ENCODE results near the gene HLCS.

Gene HLCS

DNA sequence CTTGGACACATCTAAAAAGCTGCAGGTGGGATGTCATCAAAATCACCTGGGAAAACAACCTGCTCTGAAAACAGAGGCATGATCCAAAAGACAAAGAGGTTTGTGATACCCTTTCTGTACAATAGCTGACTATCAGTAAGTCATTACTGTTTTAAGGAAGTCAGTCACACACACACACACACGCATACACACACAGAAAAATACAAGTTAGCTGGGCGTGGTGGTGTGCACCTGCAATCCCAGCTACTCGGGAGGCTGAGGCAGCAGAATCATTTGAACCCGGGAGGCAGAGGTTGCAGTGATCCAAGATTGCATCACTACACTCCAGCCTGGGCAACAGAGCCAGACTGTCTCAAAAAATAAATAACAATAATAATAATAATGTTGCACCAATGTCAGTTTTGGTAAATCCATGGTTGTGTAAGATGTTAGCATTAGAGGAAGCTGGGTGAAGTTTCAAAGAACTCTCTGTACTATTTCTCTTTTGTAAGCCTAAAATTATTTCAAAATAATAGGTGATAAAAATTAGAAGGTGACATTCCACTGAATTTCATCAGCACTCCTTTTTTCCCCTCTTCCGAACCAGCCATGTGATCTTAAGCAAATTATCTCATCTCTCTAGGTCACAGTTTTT lies 9.9 kb upstream of the HLCS start:
- H3K27me3 ChIP-seq (ENCODE audit: insufficient read depth, low read depth, severe bottlenecking): no peaks in the 10 kb centered on the region
- no peaks in the 10 kb centered on the region for H3K36me3 ChIP-seq
- H3K4me3 ChIP-seq (ENCODE audit: low read depth, low read length): no peak overlapping the region
- TF ChIP-seq, protein P1, sequence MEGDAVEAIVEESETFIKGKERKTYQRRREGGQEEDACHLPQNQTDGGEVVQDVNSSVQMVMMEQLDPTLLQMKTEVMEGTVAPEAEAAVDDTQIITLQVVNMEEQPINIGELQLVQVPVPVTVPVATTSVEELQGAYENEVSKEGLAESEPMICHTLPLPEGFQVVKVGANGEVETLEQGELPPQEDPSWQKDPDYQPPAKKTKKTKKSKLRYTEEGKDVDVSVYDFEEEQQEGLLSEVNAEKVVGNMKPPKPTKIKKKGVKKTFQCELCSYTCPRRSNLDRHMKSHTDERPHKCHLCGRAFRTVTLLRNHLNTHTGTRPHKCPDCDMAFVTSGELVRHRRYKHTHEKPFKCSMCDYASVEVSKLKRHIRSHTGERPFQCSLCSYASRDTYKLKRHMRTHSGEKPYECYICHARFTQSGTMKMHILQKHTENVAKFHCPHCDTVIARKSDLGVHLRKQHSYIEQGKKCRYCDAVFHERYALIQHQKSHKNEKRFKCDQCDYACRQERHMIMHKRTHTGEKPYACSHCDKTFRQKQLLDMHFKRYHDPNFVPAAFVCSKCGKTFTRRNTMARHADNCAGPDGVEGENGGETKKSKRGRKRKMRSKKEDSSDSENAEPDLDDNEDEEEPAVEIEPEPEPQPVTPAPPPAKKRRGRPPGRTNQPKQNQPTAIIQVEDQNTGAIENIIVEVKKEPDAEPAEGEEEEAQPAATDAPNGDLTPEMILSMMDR (IDR thresholded peaks at IDR 0.05; ENCODE audit: low read depth, low read length): no peak
- H3K9me3 ChIP-seq (ENCODE audit: severe bottlenecking): peaks cover 2% of the 10 kb centered on the region
- no peak overlapping the region for H3K27ac ChIP-seq
- no peak for DNase-seq

- Histone ChIP-seq H3K27ac (peak overlapping the region; percentile 34), H3K4me3 (ENCODE audit: low read depth, low read length) (no peak overlapping the region), H3K9me3 (ENCODE audit: severe bottlenecking) (peaks cover 2% of the 10 kb centered on the region), H3K36me3 (no peaks in the 10 kb centered on the region; the same call in 1 of the 2 replicates), H3K27me3 (ENCODE audit: insufficient read depth, low read depth, severe bottlenecking) (no peaks in the 10 kb centered on the region)
- TF ChIP-seq, protein P1 (IDR thresholded peaks at IDR 0.05; ENCODE audit: low read depth, low read length): no peak
- no peak for DNase-seq
Observed at GRCh38 chr21:36974851-36975192, 8.4 kb upstream of the HLCS start.

DNA sequence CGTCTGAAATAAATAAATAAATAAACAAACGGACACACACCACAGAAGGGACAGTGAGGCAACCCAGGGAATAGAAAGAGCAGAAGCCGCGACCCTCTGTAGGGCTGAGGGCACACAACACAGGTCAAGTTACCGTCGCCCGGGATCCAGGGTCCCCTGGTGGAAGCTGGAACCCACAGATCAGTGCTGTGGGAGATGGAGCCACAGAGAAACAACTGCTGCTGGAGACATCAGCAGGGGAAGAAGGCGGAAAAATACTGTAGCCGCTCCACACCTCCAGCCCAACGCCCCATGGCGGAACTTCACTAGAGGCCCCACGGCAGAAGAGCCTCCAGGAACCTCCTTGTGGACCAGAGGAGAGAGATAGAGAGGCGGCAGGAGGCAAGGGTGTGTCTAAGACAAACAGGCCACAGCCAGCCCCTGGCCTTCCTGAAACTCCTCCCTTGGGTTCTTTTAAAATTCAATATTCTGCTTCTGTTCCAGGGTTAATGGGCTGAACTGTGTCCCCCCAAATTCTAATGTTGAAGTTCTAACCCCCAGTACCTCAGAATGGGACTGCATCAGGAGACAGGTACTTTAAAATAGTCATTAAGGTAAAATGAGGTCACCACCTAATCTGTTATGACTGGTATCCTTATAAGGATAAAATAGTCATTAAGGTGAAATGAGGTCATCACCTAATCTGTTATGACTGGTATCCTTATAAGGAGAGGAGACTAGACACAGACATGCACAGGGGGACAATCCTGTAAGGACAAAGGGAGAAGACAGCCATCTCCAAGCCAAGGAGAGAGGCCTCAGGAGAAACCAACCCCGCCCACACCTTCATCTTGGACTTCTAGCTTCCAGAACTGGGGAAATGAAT lies 7.7 kb upstream of the HLCS start:
- Histone ChIP-seq H3K36me3 (no peaks in the 10 kb centered on the region; the same call in 1 of the 2 replicates), H3K9me3 (ENCODE audit: severe bottlenecking) (peaks cover 2% of the 10 kb centered on the region), H3K4me3 (ENCODE audit: low read depth, low read length) (no peak overlapping the region), H3K27me3 (ENCODE audit: insufficient read depth, low read depth, severe bottlenecking) (no peaks in the 10 kb centered on the region), H3K27ac (peak overlapping the region; percentile 39)
- peak; percentile 38 for DNase-seq
- TF ChIP-seq, protein P1 (IDR thresholded peaks at IDR 0.05; ENCODE audit: low read depth, low read length): no peak

GRCh38 chr21:36968976-36969375 lies 2.5 kb upstream of the HLCS start:
- Histone ChIP-seq H3K27ac (no peak overlapping the region), H3K27me3 (ENCODE audit: insufficient read depth, low read depth, severe bottlenecking) (no peaks in the 10 kb centered on the region), H3K36me3 (peaks cover 12% of the 10 kb centered on the region), H3K4me3 (ENCODE audit: low read depth, low read length) (no peak overlapping the region), H3K9me3 (ENCODE audit: severe bottlenecking) (peaks cover under 1% of the 10 kb centered on the region)
- TF ChIP-seq, protein P1 (IDR thresholded peaks at IDR 0.05; ENCODE audit: low read depth, low read length): no peak
- no peak for DNase-seq

- TF ChIP-seq, protein P1 (IDR thresholded peaks at IDR 0.05; ENCODE audit: low read depth, low read length): no peak
- Histone ChIP-seq H3K27me3 (ENCODE audit: insufficient read depth, low read depth, severe bottlenecking) (no peaks in the 10 kb centered on the region), H3K9me3 (ENCODE audit: severe bottlenecking) (no peaks in the 10 kb centered on the region), H3K36me3 (peaks cover 12% of the 10 kb centered on the region), H3K4me3 (ENCODE audit: low read depth, low read length) (no peak overlapping the region), H3K27ac (no peak overlapping the region)
- no peak for DNase-seq
Observed at GRCh38 chr21:36968414-36968813, 1.9 kb upstream of the HLCS start.

Measured in WERI-Rb-1 (cell line).